ENCODE measurements around the gene SYPL1.

GRCh38 chr7:106064316-106064715, 47.8 kb downstream of the SYPL1 start:
- no peak for TF ChIP-seq CTCF (IDR thresholded peaks at IDR 0.05)
- TF ChIP-seq POLR2A (IDR thresholded peaks at IDR 0.05), result no peak

Measured in thyroid gland (tissue), 4 donors.